Muscle layer of colon (tissue), 2 donors: ENCODE results near the gene CLDN1.
"Not testable (repeated sequence)": the region's sequence is repeated elsewhere in the genome, so short reads cannot be mapped to it uniquely, and the experiment has no call there.

Experiments used
- H3K27ac ChIP-seq: one replicate; pipeline ENCODE4 v1.7.0; 2013; ENCODE audit warnings: low read depth, mild to moderate bottlenecking, low read length, moderate library complexity
- H3K27me3 ChIP-seq, 2 donors: one replicate each; pipeline ENCODE4 v1.7.0; 2013; ENCODE audit warnings: low read length in 2 of 2, mild to moderate bottlenecking in 2 of 2; ENCODE audit not compliant: insufficient read depth in 2 of 2, control insufficient read depth in 1 of 2
- H3K36me3 ChIP-seq: one replicate; pipeline ENCODE4 v1.7.0; 2013; ENCODE audit warnings: mild to moderate bottlenecking, low read length; ENCODE audit not compliant: insufficient read depth
- H3K4me1 ChIP-seq: one replicate; pipeline ENCODE4 v1.7.0; 2013; ENCODE audit warnings: mild to moderate bottlenecking, low read length; ENCODE audit not compliant: insufficient read depth
- H3K4me3 ChIP-seq, 2 donors: one replicate each; pipeline ENCODE4 v1.7.0; 2013; ENCODE audit warnings: low read length in 2 of 2, low read depth in 1 of 2, mild to moderate bottlenecking in 1 of 2, moderate library complexity in 1 of 2
- H3K9ac ChIP-seq: one replicate; pipeline ENCODE4 v1.7.0; 2013; ENCODE audit warnings: low read length
- H3K9me3 ChIP-seq: one replicate; pipeline ENCODE4 v1.7.0; 2013; ENCODE audit warnings: mild to moderate bottlenecking, low read length
- donor health status: abdominal sarcoma.
- donor health status: Adenocarcinoma of cecum.

Gene CLDN1

GRCh38 chr3:190289989-190290388, 32.3 kb downstream of the CLDN1 start:
- peaks cover 4% of the 10 kb centered on the region for H3K9me3 ChIP-seq
- H3K27me3 ChIP-seq = no peaks in the 10 kb centered on the region
- H3K4me1 ChIP-seq = no peaks in the 10 kb centered on the region
- H3K27ac ChIP-seq = no peak overlapping the region
- no peak overlapping the region for H3K4me3 ChIP-seq
- no peaks in the 10 kb centered on the region for H3K36me3 ChIP-seq
- no peak overlapping the region for H3K9ac ChIP-seq

GRCh38 chr3:190288836-190289235, 33.4 kb downstream of the CLDN1 start:
- Histone ChIP-seq H3K27me3 (no peaks in the 10 kb centered on the region), H3K27ac (no peak overlapping the region), H3K4me1 (no peaks in the 10 kb centered on the region), H3K9ac (no peak overlapping the region), H3K9me3 (peaks cover 4% of the 10 kb centered on the region), H3K4me3 (no peak overlapping the region), H3K36me3 (no peaks in the 10 kb centered on the region)

- peaks cover 4% of the 10 kb centered on the region for H3K9me3 ChIP-seq
- H3K36me3 ChIP-seq = no peaks in the 10 kb centered on the region
- H3K27me3 ChIP-seq = no peaks in the 10 kb centered on the region
- no peak overlapping the region for H3K9ac ChIP-seq
- no peak overlapping the region for H3K27ac ChIP-seq
- no peak overlapping the region for H3K4me3 ChIP-seq
- H3K4me1 ChIP-seq = no peaks in the 10 kb centered on the region
These were observed 36.2 kb downstream of the CLDN1 start for GRCh38 chr3:190286014-190286413.

- H3K4me1 ChIP-seq = no peaks in the 10 kb centered on the region
- H3K27ac ChIP-seq = no peak overlapping the region
- H3K4me3 ChIP-seq = no peak overlapping the region
- H3K9me3 ChIP-seq = peaks cover 4% of the 10 kb centered on the region
- H3K27me3 ChIP-seq = no peaks in the 10 kb centered on the region
- no peak overlapping the region for H3K9ac ChIP-seq
- no peaks in the 10 kb centered on the region for H3K36me3 ChIP-seq
These were observed 40.8 kb downstream of the CLDN1 start for GRCh38 chr3:190281308-190282051.

- Histone ChIP-seq H3K27me3 (no peaks in the 10 kb centered on the region), H3K4me1 (no peaks in the 10 kb centered on the region), H3K4me3 (no peak overlapping the region), H3K36me3 (no peaks in the 10 kb centered on the region), H3K27ac (no peak overlapping the region), H3K9ac (no peak overlapping the region), H3K9me3 (no peaks in the 10 kb centered on the region)
These were observed 42.6 kb downstream of the CLDN1 start for GRCh38 chr3:190279690-190280089.

- Histone ChIP-seq H3K9ac (no peak overlapping the region), H3K9me3 (no peaks in the 10 kb centered on the region), H3K27ac (no peak overlapping the region), H3K4me1 (peaks cover 7% of the 10 kb centered on the region), H3K36me3 (no peaks in the 10 kb centered on the region), H3K4me3 (no peak overlapping the region), H3K27me3 (no peaks in the 10 kb centered on the region)
These were observed 49.5 kb downstream of the CLDN1 start for GRCh38 chr3:190272747-190273146.

- H3K4me1 ChIP-seq = peaks cover 7% of the 10 kb centered on the region
- no peak overlapping the region for H3K4me3 ChIP-seq
- H3K9me3 ChIP-seq = no peaks in the 10 kb centered on the region
- H3K27ac ChIP-seq = no peak overlapping the region
- H3K36me3 ChIP-seq = no peaks in the 10 kb centered on the region
- no peaks in the 10 kb centered on the region for H3K27me3 ChIP-seq
- no peak overlapping the region for H3K9ac ChIP-seq
These were observed 53.1 kb downstream of the CLDN1 start for GRCh38 chr3:190269101-190269500.

GRCh38 chr3:190267464-190267863, 54.8 kb downstream of the CLDN1 start:
- not testable (repeated sequence) for H3K4me3 ChIP-seq, H3K9me3 ChIP-seq, H3K36me3 ChIP-seq, H3K27me3 ChIP-seq, H3K4me1 ChIP-seq, H3K27ac ChIP-seq, H3K9ac ChIP-seq

GRCh38 chr3:190266913-190267290, 55.3 kb downstream of the CLDN1 start:
- Histone ChIP-seq H3K36me3 (no peaks in the 10 kb centered on the region), H3K27me3 (no peaks in the 10 kb centered on the region), H3K9me3 (no peaks in the 10 kb centered on the region), H3K9ac (no peak overlapping the region), H3K4me1 (peaks cover 7% of the 10 kb centered on the region), H3K27ac (no peak overlapping the region), H3K4me3 (no peak overlapping the region)

- H3K9me3 ChIP-seq = no peaks in the 10 kb centered on the region
- no peak overlapping the region for H3K4me3 ChIP-seq
- H3K36me3 ChIP-seq = no peaks in the 10 kb centered on the region
- no peak overlapping the region for H3K27ac ChIP-seq
- peaks cover 7% of the 10 kb centered on the region for H3K4me1 ChIP-seq
- H3K9ac ChIP-seq = no peak overlapping the region
- H3K27me3 ChIP-seq = no peaks in the 10 kb centered on the region
These were observed 55.9 kb downstream of the CLDN1 start for GRCh38 chr3:190266265-190266912.

GRCh38 chr3:190265796-190266195, 56.5 kb downstream of the CLDN1 start:
- H3K27ac ChIP-seq = no peak overlapping the region
- no peak overlapping the region for H3K4me3 ChIP-seq
- H3K36me3 ChIP-seq = no peaks in the 10 kb centered on the region

GRCh38 chr3:190265126-190265525, 57.1 kb downstream of the CLDN1 start:
- Histone ChIP-seq H3K9me3 (no peaks in the 10 kb centered on the region), H3K27me3 (no peaks in the 10 kb centered on the region), H3K4me1 (peaks cover 7% of the 10 kb centered on the region), H3K9ac (no peak overlapping the region), H3K4me3 (no peak overlapping the region), H3K36me3 (no peaks in the 10 kb centered on the region), H3K27ac (no peak overlapping the region)

More at GRCh38 chr3:190265796-190266195, 56.5 kb downstream of the CLDN1 start:
- peaks cover 7% of the 10 kb centered on the region for H3K4me1 ChIP-seq
- H3K27me3 ChIP-seq = no peaks in the 10 kb centered on the region
- H3K9me3 ChIP-seq = no peaks in the 10 kb centered on the region
- H3K9ac ChIP-seq = no peak overlapping the region
